Measurements from ENCODE around the gene EHD1.

Gene EHD1

DNA sequence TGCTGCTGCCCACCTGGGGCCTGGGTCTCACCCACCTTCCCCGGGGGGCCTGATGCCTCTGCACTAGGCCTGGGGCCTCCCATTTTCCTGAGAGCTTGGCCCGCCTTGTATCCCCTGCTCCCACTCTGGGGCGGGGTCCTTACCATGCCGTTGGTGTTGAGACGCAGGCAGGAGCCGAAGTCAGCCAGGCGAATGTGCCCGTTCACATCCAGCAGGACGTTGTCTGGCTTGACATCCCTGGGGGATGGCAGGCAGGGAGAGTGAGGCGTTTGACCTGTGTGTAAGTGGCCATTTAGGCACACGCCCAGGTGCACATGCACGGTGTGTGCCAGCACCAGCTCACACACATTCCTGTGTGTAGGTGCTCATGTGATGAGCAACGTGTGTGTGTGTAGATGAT, 39.1 kb downstream of the EHD1 start:
- no peaks in the 10 kb centered on the region for H3K36me3 ChIP-seq (ENCODE audit: insufficient read depth, low read length)

DNA sequence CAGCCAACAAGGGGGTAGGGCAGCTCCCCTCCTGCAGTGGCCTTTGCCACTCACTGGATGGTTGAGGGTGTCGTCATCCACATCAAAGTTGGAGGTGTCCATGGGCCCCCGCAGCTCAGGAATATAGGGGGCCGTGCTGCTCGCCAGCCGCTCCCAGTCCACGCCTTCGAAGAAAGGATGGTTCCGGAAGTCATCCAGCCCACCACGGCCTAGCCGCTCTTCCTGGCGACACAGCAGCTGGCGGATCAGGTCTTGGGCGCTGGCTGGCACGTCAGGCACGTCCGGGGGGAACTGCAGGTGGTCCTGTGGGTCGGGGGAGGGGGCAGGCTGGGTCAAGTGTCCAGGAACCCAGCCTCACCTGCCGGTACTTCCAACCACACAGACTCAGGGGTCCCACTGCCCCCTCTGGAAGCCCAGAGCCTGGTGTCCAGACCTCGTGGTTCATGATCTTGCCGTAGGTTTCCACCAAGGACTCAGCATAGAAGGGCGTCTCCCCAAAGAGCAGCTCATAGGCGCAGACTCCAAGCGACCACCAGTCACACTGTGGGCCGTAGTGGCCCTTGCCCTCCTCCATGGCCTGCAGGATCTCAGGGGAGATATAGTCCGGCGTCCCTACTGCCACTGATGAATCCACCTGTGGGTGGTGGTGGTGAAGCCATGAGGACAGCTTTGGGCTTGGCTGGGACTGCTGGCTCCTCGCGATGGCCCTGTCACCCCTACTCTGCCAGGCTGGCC, 39.7 kb downstream of the EHD1 start:
- no peaks in the 10 kb centered on the region for H3K79me2 ChIP-seq (ENCODE audit: insufficient read depth, low read length)
- no peak overlapping the region for H3K4me2 ChIP-seq (ENCODE audit: low read depth, low read length, poor library complexity, severe bottlenecking)
- H3F3A ChIP-seq (ENCODE audit: low read depth): no peaks in the 10 kb centered on the region
- H3K9me2 ChIP-seq (replicated peaks; ENCODE audit: low read depth, low read length): no peaks in the 10 kb centered on the region
- H3K9me3 ChIP-seq (ENCODE audit: insufficient read depth, low read depth, low read length): no peaks in the 10 kb centered on the region
- H4K20me1 ChIP-seq (ENCODE audit: insufficient read depth, low read length, poor library complexity, severe bottlenecking): no peaks in the 10 kb centered on the region
- no peak overlapping the region for H2AFZ ChIP-seq (ENCODE audit: low read length)
- H3K36me3 ChIP-seq (ENCODE audit: insufficient read depth, low read length): no peaks in the 10 kb centered on the region
- H3K27me3 ChIP-seq (ENCODE audit: insufficient read depth, low read length, poor library complexity, severe bottlenecking): no peaks in the 10 kb centered on the region
- H3K4me1 ChIP-seq (ENCODE audit: insufficient read depth, low read length, poor library complexity, severe bottlenecking): peaks cover 6% of the 10 kb centered on the region
- no peak overlapping the region for H3K4me3 ChIP-seq (ENCODE audit: low read length, poor library complexity, severe bottlenecking)
- no peak overlapping the region for H3K9ac ChIP-seq (ENCODE audit: low read depth, low read length, poor library complexity, severe bottlenecking)
- TF ChIP-seq EZH2phosphoT487 (IDR thresholded peaks at IDR 0.05; ENCODE audit: borderline replicate concordance): no peak
- TF ChIP-seq, protein P1, sequence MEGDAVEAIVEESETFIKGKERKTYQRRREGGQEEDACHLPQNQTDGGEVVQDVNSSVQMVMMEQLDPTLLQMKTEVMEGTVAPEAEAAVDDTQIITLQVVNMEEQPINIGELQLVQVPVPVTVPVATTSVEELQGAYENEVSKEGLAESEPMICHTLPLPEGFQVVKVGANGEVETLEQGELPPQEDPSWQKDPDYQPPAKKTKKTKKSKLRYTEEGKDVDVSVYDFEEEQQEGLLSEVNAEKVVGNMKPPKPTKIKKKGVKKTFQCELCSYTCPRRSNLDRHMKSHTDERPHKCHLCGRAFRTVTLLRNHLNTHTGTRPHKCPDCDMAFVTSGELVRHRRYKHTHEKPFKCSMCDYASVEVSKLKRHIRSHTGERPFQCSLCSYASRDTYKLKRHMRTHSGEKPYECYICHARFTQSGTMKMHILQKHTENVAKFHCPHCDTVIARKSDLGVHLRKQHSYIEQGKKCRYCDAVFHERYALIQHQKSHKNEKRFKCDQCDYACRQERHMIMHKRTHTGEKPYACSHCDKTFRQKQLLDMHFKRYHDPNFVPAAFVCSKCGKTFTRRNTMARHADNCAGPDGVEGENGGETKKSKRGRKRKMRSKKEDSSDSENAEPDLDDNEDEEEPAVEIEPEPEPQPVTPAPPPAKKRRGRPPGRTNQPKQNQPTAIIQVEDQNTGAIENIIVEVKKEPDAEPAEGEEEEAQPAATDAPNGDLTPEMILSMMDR (conservative IDR thresholded peaks at IDR 0.05; ENCODE audit: low read length): no peak

More for the DNA sequence above, 39.1 kb downstream of the EHD1 start:
- H3K9me3 ChIP-seq (ENCODE audit: insufficient read depth, low read depth, low read length): no peaks in the 10 kb centered on the region
- no peaks in the 10 kb centered on the region for H3F3A ChIP-seq (ENCODE audit: low read depth)
- no peaks in the 10 kb centered on the region for H3K79me2 ChIP-seq (ENCODE audit: insufficient read depth, low read length)
- no peak overlapping the region for H3K9ac ChIP-seq (ENCODE audit: low read depth, low read length, poor library complexity, severe bottlenecking)
- no peak for TF ChIP-seq EZH2phosphoT487 (IDR thresholded peaks at IDR 0.05; ENCODE audit: borderline replicate concordance)
- TF ChIP-seq, protein P1 (conservative IDR thresholded peaks at IDR 0.05; ENCODE audit: low read length): no peak
- H3K9me2 ChIP-seq (replicated peaks; ENCODE audit: low read depth, low read length): no peaks in the 10 kb centered on the region
- no peaks in the 10 kb centered on the region for H4K20me1 ChIP-seq (ENCODE audit: insufficient read depth, low read length, poor library complexity, severe bottlenecking)
- no peak overlapping the region for H3K4me2 ChIP-seq (ENCODE audit: low read depth, low read length, poor library complexity, severe bottlenecking)
- no peak overlapping the region for H3K4me3 ChIP-seq (ENCODE audit: low read length, poor library complexity, severe bottlenecking)
- no peaks in the 10 kb centered on the region for H3K27me3 ChIP-seq (ENCODE audit: insufficient read depth, low read length, poor library complexity, severe bottlenecking)
- H2AFZ ChIP-seq (ENCODE audit: low read length): no peak overlapping the region
- peaks cover 6% of the 10 kb centered on the region for H3K4me1 ChIP-seq (ENCODE audit: insufficient read depth, low read length, poor library complexity, severe bottlenecking)

DNA sequence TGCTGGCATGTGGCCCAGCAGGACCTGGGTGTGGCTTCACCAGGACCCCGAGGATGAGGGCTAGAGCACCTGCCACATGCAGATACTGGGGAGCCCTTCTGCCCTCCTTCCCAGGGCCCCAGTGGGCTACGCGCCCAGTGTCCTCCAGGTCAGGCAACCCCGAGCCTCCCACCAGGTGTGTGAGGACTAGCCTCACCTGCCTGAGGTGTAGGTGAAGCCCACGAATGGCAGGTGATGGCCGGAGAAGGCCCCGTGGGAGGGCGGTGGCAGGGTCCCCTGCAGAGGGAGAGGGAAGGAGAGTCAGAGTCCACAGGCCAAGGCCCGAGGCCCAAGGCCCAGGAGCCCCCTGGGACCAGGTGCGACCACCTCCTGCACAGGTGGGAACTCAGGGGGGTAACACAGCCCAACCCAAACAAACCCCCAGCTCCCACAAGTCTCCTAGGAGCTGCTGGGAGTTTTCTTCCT, 40.5 kb downstream of the EHD1 start:
- Histone ChIP-seq H4K20me1 (ENCODE audit: insufficient read depth, low read length, poor library complexity, severe bottlenecking) (no peaks in the 10 kb centered on the region), H3K4me3 (ENCODE audit: low read length, poor library complexity, severe bottlenecking) (no peak overlapping the region), H3K9ac (ENCODE audit: low read depth, low read length, poor library complexity, severe bottlenecking) (no peak overlapping the region), H2AFZ (ENCODE audit: low read length) (no peak overlapping the region), H3K9me3 (ENCODE audit: insufficient read depth, low read depth, low read length) (no peaks in the 10 kb centered on the region), H3K27me3 (ENCODE audit: insufficient read depth, low read length, poor library complexity, severe bottlenecking) (no peaks in the 10 kb centered on the region), H3K9me2 (replicated peaks; ENCODE audit: low read depth, low read length) (no peaks in the 10 kb centered on the region), H3F3A (ENCODE audit: low read depth) (no peaks in the 10 kb centered on the region), H3K79me2 (ENCODE audit: insufficient read depth, low read length) (no peaks in the 10 kb centered on the region), H3K36me3 (ENCODE audit: insufficient read depth, low read length) (no peaks in the 10 kb centered on the region), H3K4me1 (ENCODE audit: insufficient read depth, low read length, poor library complexity, severe bottlenecking) (peaks cover 6% of the 10 kb centered on the region), H3K4me2 (ENCODE audit: low read depth, low read length, poor library complexity, severe bottlenecking) (no peak overlapping the region)
- TF ChIP-seq EZH2phosphoT487 (IDR thresholded peaks at IDR 0.05; ENCODE audit: borderline replicate concordance): no peak
